ENCODE results near the gene MYL3.

DNA sequence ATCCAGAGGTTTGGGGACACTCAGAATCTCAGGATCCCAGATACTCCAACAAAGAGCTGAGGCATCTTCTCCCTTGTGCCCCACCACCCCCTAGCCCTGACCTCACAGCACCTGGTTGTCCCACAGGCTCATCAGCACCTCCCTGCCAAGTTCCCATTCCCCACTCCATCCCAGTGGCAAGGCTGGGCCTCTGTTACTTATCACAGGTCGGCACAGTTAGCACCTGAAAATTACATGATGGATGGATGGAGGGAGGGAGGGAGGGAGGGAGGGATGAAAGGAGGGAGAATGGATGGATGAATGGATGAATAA, 12.8 kb downstream of the MYL3 start:
- TF ChIP-seq EZH2 (IDR thresholded peaks at IDR 0.05; ENCODE audit: borderline replicate concordance, insufficient read depth, low read depth, low read length, poor library complexity, severe bottlenecking) = no peak
- TF ChIP-seq, protein P1, sequence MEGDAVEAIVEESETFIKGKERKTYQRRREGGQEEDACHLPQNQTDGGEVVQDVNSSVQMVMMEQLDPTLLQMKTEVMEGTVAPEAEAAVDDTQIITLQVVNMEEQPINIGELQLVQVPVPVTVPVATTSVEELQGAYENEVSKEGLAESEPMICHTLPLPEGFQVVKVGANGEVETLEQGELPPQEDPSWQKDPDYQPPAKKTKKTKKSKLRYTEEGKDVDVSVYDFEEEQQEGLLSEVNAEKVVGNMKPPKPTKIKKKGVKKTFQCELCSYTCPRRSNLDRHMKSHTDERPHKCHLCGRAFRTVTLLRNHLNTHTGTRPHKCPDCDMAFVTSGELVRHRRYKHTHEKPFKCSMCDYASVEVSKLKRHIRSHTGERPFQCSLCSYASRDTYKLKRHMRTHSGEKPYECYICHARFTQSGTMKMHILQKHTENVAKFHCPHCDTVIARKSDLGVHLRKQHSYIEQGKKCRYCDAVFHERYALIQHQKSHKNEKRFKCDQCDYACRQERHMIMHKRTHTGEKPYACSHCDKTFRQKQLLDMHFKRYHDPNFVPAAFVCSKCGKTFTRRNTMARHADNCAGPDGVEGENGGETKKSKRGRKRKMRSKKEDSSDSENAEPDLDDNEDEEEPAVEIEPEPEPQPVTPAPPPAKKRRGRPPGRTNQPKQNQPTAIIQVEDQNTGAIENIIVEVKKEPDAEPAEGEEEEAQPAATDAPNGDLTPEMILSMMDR (IDR thresholded peaks at IDR 0.05) = no peak
